ENCODE measurements around the gene UTY.

UTY gene

DNA sequence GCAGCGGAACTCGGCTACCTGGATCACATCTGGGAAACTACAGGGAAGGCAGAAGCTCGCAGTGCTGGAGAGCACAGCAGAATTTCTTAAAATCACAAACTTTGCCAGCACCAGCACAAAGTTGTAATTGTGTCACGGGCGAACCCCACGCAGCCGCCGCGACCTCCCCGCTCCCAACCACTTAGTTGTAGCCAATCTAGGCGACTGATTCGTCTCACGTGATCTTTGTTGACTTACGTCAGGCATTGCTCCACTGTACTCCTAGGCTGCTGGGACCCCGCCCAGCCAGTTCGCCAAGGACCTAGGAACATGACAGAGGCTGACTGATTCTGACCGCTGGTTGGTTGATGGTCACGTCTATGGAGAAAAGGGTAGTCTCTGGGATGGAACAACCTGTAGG is at the start of gene UTY:
UTY (minus strand) TSS at position 206 of the 400 bp plus-strand sequence. CDS start 368 bp downstream, outside the sequence.
- H3K4me3 ChIP-seq (ENCODE audit: low read length): no peak within 1 kb of the TSS
- no peak for TF ChIP-seq ZNF274 (IDR thresholded peaks at IDR 0.05; ENCODE audit: low read depth, low read length)

- TF ChIP-seq ZNF274 (IDR thresholded peaks at IDR 0.05; ENCODE audit: low read depth, low read length): no peak
- H3K4me3 ChIP-seq (ENCODE audit: low read length): no peak overlapping the region
Measured at GRCh38 chrY:13520474-13520873, 40.6 kb upstream of the UTY start.

GRCh38 chrY:13501215-13501614 is 21.4 kb upstream of the UTY start:
- no peak for TF ChIP-seq ZNF274 (IDR thresholded peaks at IDR 0.05; ENCODE audit: low read depth, low read length)
- no peak overlapping the region for H3K4me3 ChIP-seq (ENCODE audit: low read length)

GRCh38 chrY:13493737-13494136 is 13.9 kb upstream of the UTY start:
- no peak for TF ChIP-seq ZNF274 (IDR thresholded peaks at IDR 0.05; ENCODE audit: low read depth, low read length)
- H3K4me3 ChIP-seq (ENCODE audit: low read length): no peak overlapping the region

- no peak for TF ChIP-seq ZNF274 (IDR thresholded peaks at IDR 0.05; ENCODE audit: low read depth, low read length)
- H3K4me3 ChIP-seq (ENCODE audit: low read length): no peak overlapping the region
Measured at GRCh38 chrY:13492408-13492807, 12.6 kb upstream of the UTY start.

- no peak for TF ChIP-seq ZNF274 (IDR thresholded peaks at IDR 0.05; ENCODE audit: low read depth, low read length)
Measured at GRCh38 chrY:13488738-13489137, 8.9 kb upstream of the UTY start.

GRCh38 chrY:13479121-13479711 is 617 bp downstream of the UTY start:
- TF ChIP-seq ZNF274 (IDR thresholded peaks at IDR 0.05; ENCODE audit: low read depth, low read length): no peak
- no peak overlapping the region for H3K4me3 ChIP-seq (ENCODE audit: low read length)

More at GRCh38 chrY:13488738-13489137, 8.9 kb upstream of the UTY start:
- no peak overlapping the region for H3K4me3 ChIP-seq (ENCODE audit: low read length)

- no peak for TF ChIP-seq ZNF274 (IDR thresholded peaks at IDR 0.05; ENCODE audit: low read depth, low read length)
- no peak overlapping the region for H3K4me3 ChIP-seq (ENCODE audit: low read length)
Measured at GRCh38 chrY:13478126-13478785, 1.6 kb downstream of the UTY start.

GRCh38 chrY:13474997-13475396 is 4.8 kb downstream of the UTY start:
- no peak overlapping the region for H3K4me3 ChIP-seq (ENCODE audit: low read length)
- TF ChIP-seq ZNF274 (IDR thresholded peaks at IDR 0.05; ENCODE audit: low read depth, low read length): no peak

DNA sequence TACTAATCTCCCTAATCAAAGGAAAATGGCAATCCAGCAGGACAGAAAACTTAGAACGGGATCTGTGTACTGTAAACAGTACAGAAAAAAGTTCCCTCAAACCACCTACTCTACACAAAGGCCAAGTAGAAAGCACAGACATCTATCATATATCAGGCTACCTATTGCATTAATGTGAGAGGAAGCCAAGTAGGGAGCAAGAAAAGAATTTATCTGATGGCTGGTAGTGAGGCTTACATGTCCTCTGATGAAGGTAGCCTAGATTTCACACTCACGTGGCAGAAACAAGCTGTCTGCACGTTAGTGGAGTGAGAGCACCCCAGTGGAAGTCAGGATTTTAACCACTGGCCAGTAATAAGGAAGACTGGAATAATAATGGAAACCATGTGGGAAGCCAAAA is 28.3 kb downstream of the UTY start:
- TF ChIP-seq ZNF274 (IDR thresholded peaks at IDR 0.05; ENCODE audit: low read depth, low read length): no peak
- H3K4me3 ChIP-seq (ENCODE audit: low read length): no peak overlapping the region

- no peak overlapping the region for H3K4me3 ChIP-seq (ENCODE audit: low read length)
- no peak for TF ChIP-seq ZNF274 (IDR thresholded peaks at IDR 0.05; ENCODE audit: low read depth, low read length)
Measured at GRCh38 chrY:13450596-13451130, 29.2 kb downstream of the UTY start.

- no peak for TF ChIP-seq ZNF274 (IDR thresholded peaks at IDR 0.05; ENCODE audit: low read depth, low read length)
- H3K4me3 ChIP-seq (ENCODE audit: low read length): no peak overlapping the region
Measured at GRCh38 chrY:13445566-13445965, 34.3 kb downstream of the UTY start.

GRCh38 chrY:13443146-13443545 is 36.7 kb downstream of the UTY start:
- TF ChIP-seq ZNF274 (IDR thresholded peaks at IDR 0.05; ENCODE audit: low read depth, low read length): no peak

GRCh38 chrY:13440811-13441210 is 39.0 kb downstream of the UTY start:
- no peak for TF ChIP-seq ZNF274 (IDR thresholded peaks at IDR 0.05; ENCODE audit: low read depth, low read length)
- no peak overlapping the region for H3K4me3 ChIP-seq (ENCODE audit: low read length)

More at GRCh38 chrY:13443146-13443545, 36.7 kb downstream of the UTY start:
- H3K4me3 ChIP-seq (ENCODE audit: low read length): no peak overlapping the region
